Keratinocyte (primary cell): Measurements from ENCODE around the gene EFNA1.

ENCODE experiments used
- EZH2 ChIP-seq: IDR thresholded peaks from one replicate; pipeline ENCODE4 v1.6.1; 2012; ENCODE audit warnings: inconsistent platforms, mild to moderate bottlenecking, low read length, moderate library complexity
- TF ChIP-seq, protein P1 (sequence below), 3 experiments: IDR thresholded peaks in 1 of 3; conservative IDR thresholded peaks in 1 of 3; optimal IDR thresholded peaks in 1 of 3; 2 replicates in 2 of 3; 3 replicates in 1 of 3; pipeline versions ENCODE3 to v1.5.1; 2011; ENCODE audit warnings: low read length in 3 of 3, mild to moderate bottlenecking in 3 of 3, moderate library complexity in 2 of 3, control low read depth in 1 of 3, inconsistent platforms in 1 of 3; ENCODE audit not compliant: insufficient read depth in 2 of 3; ENCODE audit errors: extremely low read depth in 1 of 3

DNA sequence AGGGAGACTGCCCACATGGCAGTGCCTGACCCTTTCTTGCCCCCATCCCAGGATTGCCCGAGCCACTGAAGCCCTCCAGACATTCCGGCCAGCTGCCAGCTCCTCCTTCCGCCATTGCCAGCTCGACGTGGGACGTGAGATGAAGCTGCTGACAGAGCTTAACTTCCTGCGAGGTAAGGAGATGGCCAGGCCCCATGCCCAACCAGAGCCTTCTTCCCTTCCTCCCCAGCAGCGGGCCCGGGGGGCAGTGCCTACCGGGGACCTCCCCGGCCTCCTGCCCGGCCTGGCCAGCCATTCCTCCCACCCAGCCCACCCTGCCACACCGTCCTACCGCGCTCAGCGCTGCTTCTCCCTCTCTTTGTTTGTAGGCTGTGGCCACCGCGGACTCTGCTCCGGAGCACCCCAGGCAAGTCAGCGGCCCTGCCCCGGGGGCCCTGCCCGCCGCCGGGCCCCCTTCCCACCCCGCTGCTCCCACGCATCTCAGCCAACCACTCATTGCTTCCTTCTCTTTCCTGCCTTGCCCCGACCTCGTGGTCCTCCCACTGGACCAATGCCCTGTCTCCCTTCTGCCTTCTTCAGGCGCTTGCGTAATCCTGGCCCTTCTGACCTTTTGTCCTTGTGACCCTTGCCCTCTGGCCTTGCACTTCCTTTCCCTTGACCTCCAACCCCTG is 50.9 kb downstream of the EFNA1 start:
- TF ChIP-seq, protein P1, sequence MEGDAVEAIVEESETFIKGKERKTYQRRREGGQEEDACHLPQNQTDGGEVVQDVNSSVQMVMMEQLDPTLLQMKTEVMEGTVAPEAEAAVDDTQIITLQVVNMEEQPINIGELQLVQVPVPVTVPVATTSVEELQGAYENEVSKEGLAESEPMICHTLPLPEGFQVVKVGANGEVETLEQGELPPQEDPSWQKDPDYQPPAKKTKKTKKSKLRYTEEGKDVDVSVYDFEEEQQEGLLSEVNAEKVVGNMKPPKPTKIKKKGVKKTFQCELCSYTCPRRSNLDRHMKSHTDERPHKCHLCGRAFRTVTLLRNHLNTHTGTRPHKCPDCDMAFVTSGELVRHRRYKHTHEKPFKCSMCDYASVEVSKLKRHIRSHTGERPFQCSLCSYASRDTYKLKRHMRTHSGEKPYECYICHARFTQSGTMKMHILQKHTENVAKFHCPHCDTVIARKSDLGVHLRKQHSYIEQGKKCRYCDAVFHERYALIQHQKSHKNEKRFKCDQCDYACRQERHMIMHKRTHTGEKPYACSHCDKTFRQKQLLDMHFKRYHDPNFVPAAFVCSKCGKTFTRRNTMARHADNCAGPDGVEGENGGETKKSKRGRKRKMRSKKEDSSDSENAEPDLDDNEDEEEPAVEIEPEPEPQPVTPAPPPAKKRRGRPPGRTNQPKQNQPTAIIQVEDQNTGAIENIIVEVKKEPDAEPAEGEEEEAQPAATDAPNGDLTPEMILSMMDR (optimal IDR thresholded peaks at IDR 0.05 in 1 of 3, IDR thresholded peaks at IDR 0.05 in 1 of 3, conservative IDR thresholded peaks at IDR 0.05 in 1 of 3; ENCODE audit: extremely low read depth in 1 of 3, insufficient read depth in 2 of 3, low read length in 3 of 3): no peak
- no peak for TF ChIP-seq EZH2
